ENCODE results near the gene LYRM9. TPM values are rescaled to one million over a fixed set of nuclear protein-coding genes. Genes with fewer than 3 reads are reported as not detected.
A peak's percentile ranks its signal among the peaks of the same experiment; 100 is the strongest.

LYRM9 gene
- total and polyA plus RNA-seq, 9 of the 15 experiments (the other 6 are each of a cell fraction or from before 2014, with no cell fraction given), result 0.98 to 4.7 (median 1.8) TPM

DNA sequence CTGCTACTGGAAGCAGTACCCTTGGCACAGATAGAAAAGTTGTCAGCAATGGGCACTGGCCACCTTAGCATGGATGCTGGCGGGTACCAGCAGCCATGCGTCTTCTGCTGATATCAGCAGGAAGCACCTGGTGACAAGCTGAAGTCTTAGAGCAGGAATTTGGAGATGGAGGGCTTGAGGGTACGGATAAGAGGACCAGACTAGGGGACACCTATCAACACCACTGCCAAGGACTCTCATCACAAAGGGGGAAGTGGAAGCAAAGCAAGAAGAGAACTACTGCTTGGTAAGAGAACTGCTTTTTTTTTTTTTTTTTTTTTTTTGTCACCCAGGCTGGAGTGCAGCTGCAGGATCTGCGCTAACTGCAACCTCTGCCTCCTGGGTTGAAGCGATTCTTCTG, 35.4 kb upstream of the LYRM9 start (continued):
- TF ChIP-seq, protein P1, sequence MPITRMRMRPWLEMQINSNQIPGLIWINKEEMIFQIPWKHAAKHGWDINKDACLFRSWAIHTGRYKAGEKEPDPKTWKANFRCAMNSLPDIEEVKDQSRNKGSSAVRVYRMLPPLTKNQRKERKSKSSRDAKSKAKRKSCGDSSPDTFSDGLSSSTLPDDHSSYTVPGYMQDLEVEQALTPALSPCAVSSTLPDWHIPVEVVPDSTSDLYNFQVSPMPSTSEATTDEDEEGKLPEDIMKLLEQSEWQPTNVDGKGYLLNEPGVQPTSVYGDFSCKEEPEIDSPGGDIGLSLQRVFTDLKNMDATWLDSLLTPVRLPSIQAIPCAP (CRISPR knock-in tag; IDR thresholded peaks at IDR 0.05; ENCODE audit: borderline replicate concordance), result no peak
- no peak for TF ChIP-seq ZNF717 (CRISPR knock-in tag; IDR thresholded peaks at IDR 0.05)

- in situ Hi-C loops (cut with MboI), result no loop called here
- no peak for DNase-seq (ENCODE audit: extremely low read depth in 1 of 4, low spot score in 3 of 4)
- intact Hi-C loops (cut with micrococcal nuclease), result no loop called here
- H3K79me2 ChIP-seq (ENCODE audit: control insufficient read depth, insufficient read depth, low read length), result no peaks in the 10 kb centered on the region
- no peak overlapping the region for H3K9ac ChIP-seq (ENCODE audit: insufficient read depth in 1 of 2, low read depth in 2 of 2, low read length in 2 of 2)
- no peak for FAIRE-seq
- H3K27ac ChIP-seq (ENCODE audit: extremely low read depth, low read depth, low read length), result no peak overlapping the region
- no peak overlapping the region for H2AFZ ChIP-seq (ENCODE audit: low read depth, low read length)
- no peaks in the 10 kb centered on the region for H3K27me3 ChIP-seq (ENCODE audit: control insufficient read depth in 2 of 2, insufficient read depth in 2 of 2, low read length in 2 of 2)
- H4K20me1 ChIP-seq (replicated peaks; ENCODE audit: control insufficient read depth, insufficient read depth, low read length), result no peaks in the 10 kb centered on the region
- H3K4me2 ChIP-seq (ENCODE audit: insufficient read depth, low read length), result no peak overlapping the region
- peaks cover 0 to 7% of the 10 kb centered on the region in 2 experiments; a peak in 2 of 5 replicates for H3K4me1 ChIP-seq (replicated peaks in 1 of 2; ENCODE audit: control insufficient read depth in 2 of 2, insufficient read depth in 2 of 2, low read length in 2 of 2)
- H3K9me1 ChIP-seq (ENCODE audit: control insufficient read depth, insufficient read depth, low read length), result no peaks in the 10 kb centered on the region
- BruUV-seq (replicated peaks), result no TSS peak
- H3K4me3 ChIP-seq, result no peak overlapping the region
- ATAC-seq, result no peak
- TF ChIP-seq PRDM10 (IDR thresholded peaks at IDR 0.05; ENCODE audit: partially characterized antibody) (peak; percentile 94), ZNF436 (CRISPR knock-in tag; IDR thresholded peaks at IDR 0.05) (no peak), ATF7 (IDR thresholded peaks at IDR 0.05) (peak; percentile 19; the same call in 1 of the 2 replicates)
- no peaks in the 10 kb centered on the region for H3K36me3 ChIP-seq (ENCODE audit: control insufficient read depth, insufficient read depth, low read length)
- ChIA-PET POLR2A (interaction anchor here (0.6 to 1.2 kb wide), 2 partner anchors 33 to 542 kb away, joined by 3 to 4 read pairs; no protein-coding TSS in a partner anchor), CTCF (ENCODE audit: low intra/inter-chr PET ratio) (no interaction called here)
- H3K9me3 ChIP-seq (replicated peaks; ENCODE audit: control insufficient read depth, insufficient read depth, low read depth, low read length), result no peaks in the 10 kb centered on the region
- 25% methylated on average over 2 of the region's 2 CpGs for WGBS (ENCODE audit: insufficient coverage, low coverage, missing lambda C conversion rate)
These were observed 34.6 kb upstream of the LYRM9 start for GRCh38 chr17:27927781-27928180.

Data from K562 (cell line).